ENCODE results near the gene ADCY7. TPM values are rescaled to one million over a fixed set of nuclear protein-coding genes. Genes with fewer than 3 reads are reported as not detected.

Gene ADCY7
- total RNA-seq, 1 experiment from 2014 or later, result 4.0 TPM

GRCh38 chr16:50309156-50309526 is 42.8 kb downstream of the ADCY7 start:
- peaks cover 0 to 15% (median 5%) of the 10 kb centered on the region in 3 experiments; a peak in 4 of 7 replicates for H3K36me3 Mint-ChIP-seq (ENCODE audit: insufficient read depth in 1 of 3, low read depth in 3 of 3)
- Histone ChIP-seq H4K91ac (ENCODE audit: insufficient read length, low read depth, low read length) (no peak overlapping the region), H3K27me3 (ENCODE audit: insufficient read depth, low read length) (no peaks in the 10 kb centered on the region), H4K8ac (replicated peaks; ENCODE audit: insufficient read length, low read depth, low read length) (no peak overlapping the region), H2BK20ac (ENCODE audit: low read depth, low read length, poor library complexity, severe bottlenecking) (no peak overlapping the region), H3K79me2 (ENCODE audit: insufficient read depth, low read length) (no peaks in the 10 kb centered on the region), H4K5ac (ENCODE audit: insufficient read length, low read depth, low read length) (no peak overlapping the region), H4K20me1 (ENCODE audit: control insufficient read depth, insufficient read depth, insufficient read length) (no peaks in the 10 kb centered on the region), H3K18ac (ENCODE audit: insufficient read length, low read depth, low read length) (no peak overlapping the region), H3T11ph (ENCODE audit: low read length) (no peak overlapping the region), H3K4me1 (ENCODE audit: insufficient read depth, low read length) (no peaks in the 10 kb centered on the region), H2BK5ac (ENCODE audit: insufficient read length, low read length) (no peak overlapping the region), H3K23me2 (ENCODE audit: insufficient read length, low read depth, low read length, poor library complexity, severe bottlenecking) (no peaks in the 10 kb centered on the region), H2AK5ac (ENCODE audit: insufficient read length, low read length) (no peak overlapping the region), H3K79me1 (ENCODE audit: insufficient read depth, low read depth, low read length, poor library complexity, severe bottlenecking) (no peaks in the 10 kb centered on the region), H3K4me2 (ENCODE audit: insufficient read depth, insufficient read length, low read length) (no peak overlapping the region), H3K27ac (ENCODE audit: insufficient read length, low read depth, low read length) (no peak overlapping the region), H3K23ac (ENCODE audit: insufficient read length, low read depth, low read length) (no peak overlapping the region), H3K56ac (ENCODE audit: insufficient read length, low read depth, low read length) (no peak overlapping the region), H3K9ac (ENCODE audit: extremely low read depth, insufficient read length, low read length) (no peak overlapping the region), H2BK15ac (ENCODE audit: low read depth, low read length) (no peak overlapping the region), H2BK12ac (ENCODE audit: insufficient read length, low read depth, low read length) (no peak overlapping the region), H3K4ac (ENCODE audit: low read depth, low read length) (no peak overlapping the region), H3K14ac (ENCODE audit: insufficient read depth, low read length) (no peak overlapping the region; the same call in 1 of the 2 replicates), H2AFZ (ENCODE audit: low read length) (no peak overlapping the region), H2BK120ac (ENCODE audit: low read depth, low read length, poor library complexity, severe bottlenecking) (no peak overlapping the region), H3K9me3 (ENCODE audit: control insufficient read depth, low read depth, low read length) (no peaks in the 10 kb centered on the region)
- no peaks in the 10 kb centered on the region for H3K27me3 Mint-ChIP-seq (ENCODE audit: low read depth)
- H3K4me3 Mint-ChIP-seq, result no peak overlapping the region
- TF ChIP-seq CTCF (conservative IDR thresholded peaks at IDR 0.05), result no peak
- 0 out of 4 replicates have a peak, but pooled peaks cover 0 to 3% of the 10 kb centered on the region in 2 experiments for H3K4me1 Mint-ChIP-seq
- peak overlapping the region in 1 of 3 experiments; percentile 64; a peak in 1 of 7 replicates for H3K27ac Mint-ChIP-seq
- DNase-seq, result no peak
- no CpG with 5 or more reads among the region's 11 CpGs for WGBS (ENCODE audit: extremely low coverage, insufficient read length, low lambda C conversion rate)
- no peaks in the 10 kb centered on the region for H3K9me3 Mint-ChIP-seq

Data from H9 (cell line).